Skin of body (tissue), 2 donors: ENCODE data around the gene NOLC1. TPM values are rescaled to one million over a fixed set of nuclear protein-coding genes. Genes with fewer than 3 reads are reported as not detected.
"Not testable (repeated sequence)": the region's sequence is repeated elsewhere in the genome, so short reads cannot be mapped to it uniquely, and the experiment has no call there.

Source experiments
- DNase-seq: peaks from one replicate; lab custom pipeline; 2025; lab: John Stamatoyannopoulos, UW
- total RNA-seq: library from RNA; depleted of rRNA; stranded (reverse); fragments of >200 nt; gene quantifications from one replicate; pipeline ENCODE4 v1.2.3, GENCODE V29; 2014

The NOLC1 gene
- total RNA-seq, 1 donor from 2014 or later: 33.0 TPM

GRCh38 chr10:102153093-102153620 is 968 bp downstream of the NOLC1 start:
- DNase-seq: no peak

- DNase-seq: no peak
These were observed 2.4 kb downstream of the NOLC1 start for GRCh38 chr10:102154466-102155116.

GRCh38 chr10:102157224-102157623 is 5.0 kb downstream of the NOLC1 start:
- DNase-seq: no peak

- no peak for DNase-seq
These were observed 6.9 kb downstream of the NOLC1 start for GRCh38 chr10:102159051-102159597.

- no peak for DNase-seq
These were observed 7.6 kb downstream of the NOLC1 start for GRCh38 chr10:102159831-102160230.

GRCh38 chr10:102163342-102163989 is 11.3 kb downstream of the NOLC1 start:
- DNase-seq: no peak

- peak; percentile 8 for DNase-seq
These were observed 15.7 kb downstream of the NOLC1 start for GRCh38 chr10:102167861-102168260.

GRCh38 chr10:102170602-102171001 is 18.4 kb downstream of the NOLC1 start:
- no peak for DNase-seq

GRCh38 chr10:102172288-102172687 is 20.1 kb downstream of the NOLC1 start:
- DNase-seq: no peak

- DNase-seq: no peak
These were observed 23.2 kb downstream of the NOLC1 start for GRCh38 chr10:102175415-102175814.

- no peak for DNase-seq
These were observed 32.4 kb downstream of the NOLC1 start for GRCh38 chr10:102184606-102185005.

GRCh38 chr10:102185272-102185671 is 33.1 kb downstream of the NOLC1 start:
- no peak for DNase-seq

- peak; percentile 3 for DNase-seq
These were observed 33.8 kb downstream of the NOLC1 start for GRCh38 chr10:102185811-102186527.

GRCh38 chr10:102188298-102188940 is 36.2 kb downstream of the NOLC1 start:
- DNase-seq: no peak

GRCh38 chr10:102188941-102189898 is 37.0 kb downstream of the NOLC1 start:
- not testable (repeated sequence) for DNase-seq

- no peak for DNase-seq
These were observed 39.8 kb downstream of the NOLC1 start for GRCh38 chr10:102191956-102192355.

- no peak for DNase-seq
These were observed 43.2 kb downstream of the NOLC1 start for GRCh38 chr10:102195296-102195870.

GRCh38 chr10:102196893-102197292 is 44.7 kb downstream of the NOLC1 start:
- no peak for DNase-seq

GRCh38 chr10:102198027-102198426 is 45.8 kb downstream of the NOLC1 start:
- DNase-seq: no peak
